GM21515 (cell line): ENCODE results near the gene TDO2.
"Not testable (repeated sequence)": the region's sequence is repeated elsewhere in the genome, so short reads cannot be mapped to it uniquely, and the experiment has no call there.

Experiments
- ATAC-seq: cut with Tn5 transposase; IDR thresholded peaks from one replicate; pipeline ENCODE4 v1.9.1; 2021; ENCODE audit not compliant: unreplicated experiment

Gene TDO2

GRCh38 chr4:155903453-155903852 is at the start of gene TDO2:
TDO2 (plus strand) TSS chr4:155903696; CDS start chr4:155903759, 63 bp downstream.
- no peak for ATAC-seq

- ATAC-seq: no peak
Measured at GRCh38 chr4:155854582-155855226, 48.8 kb upstream of the TDO2 start.

GRCh38 chr4:155855897-155856296 is 47.6 kb upstream of the TDO2 start:
- no peak for ATAC-seq

- no peak for ATAC-seq
Measured at GRCh38 chr4:155866177-155866576, 37.3 kb upstream of the TDO2 start, which contains the start of gene ASIC5. ASIC5 (minus strand) TSS chr4:155866277; CDS start chr4:155866226, 51 bp downstream.

GRCh38 chr4:155875878-155876277 is 27.6 kb upstream of the TDO2 start:
- ATAC-seq: no peak

- no peak for ATAC-seq
Measured at GRCh38 chr4:155877971-155878370, 25.5 kb upstream of the TDO2 start.

- ATAC-seq: no peak
Measured at GRCh38 chr4:155878611-155879010, 24.9 kb upstream of the TDO2 start.

- no peak for ATAC-seq
Measured at GRCh38 chr4:155879767-155880166, 23.7 kb upstream of the TDO2 start.

- ATAC-seq: no peak
Measured at GRCh38 chr4:155881555-155881954, 21.9 kb upstream of the TDO2 start.

- no peak for ATAC-seq
Measured at GRCh38 chr4:155883895-155884294, 19.6 kb upstream of the TDO2 start.

GRCh38 chr4:155885666-155886065 is 17.8 kb upstream of the TDO2 start:
- ATAC-seq: no peak

- no peak for ATAC-seq
Measured at GRCh38 chr4:155887045-155887444, 16.5 kb upstream of the TDO2 start.

GRCh38 chr4:155887847-155888570 is 15.5 kb upstream of the TDO2 start:
- no peak for ATAC-seq

GRCh38 chr4:155889031-155889793 is 14.3 kb upstream of the TDO2 start:
- peak; percentile 87 for ATAC-seq

- ATAC-seq: no peak
Measured at GRCh38 chr4:155889946-155890345, 13.6 kb upstream of the TDO2 start.

GRCh38 chr4:155891058-155891457 is 12.4 kb upstream of the TDO2 start:
- no peak for ATAC-seq

- not testable (repeated sequence) for ATAC-seq
Measured at GRCh38 chr4:155898371-155898770, 5.1 kb upstream of the TDO2 start.

GRCh38 chr4:155899891-155900290 is 3.6 kb upstream of the TDO2 start:
- no peak for ATAC-seq

GRCh38 chr4:155900381-155900780 is 3.1 kb upstream of the TDO2 start:
- no peak for ATAC-seq

- ATAC-seq: no peak
Measured at GRCh38 chr4:155901013-155901412, 2.5 kb upstream of the TDO2 start.

- no peak for ATAC-seq
Measured at GRCh38 chr4:155904331-155904730, 835 bp downstream of the TDO2 start.
